ENCODE measurements around the gene AUTS2. TPM values are rescaled to one million over a fixed set of nuclear protein-coding genes. Genes with fewer than 3 reads are reported as not detected.

AUTS2 gene
- total and polyA plus RNA-seq, 10 of the 15 experiments (the other 5 are each of a cell fraction or from before 2014, with no cell fraction given) = 6.4 to 55.6 (median 21.6) TPM

DNA sequence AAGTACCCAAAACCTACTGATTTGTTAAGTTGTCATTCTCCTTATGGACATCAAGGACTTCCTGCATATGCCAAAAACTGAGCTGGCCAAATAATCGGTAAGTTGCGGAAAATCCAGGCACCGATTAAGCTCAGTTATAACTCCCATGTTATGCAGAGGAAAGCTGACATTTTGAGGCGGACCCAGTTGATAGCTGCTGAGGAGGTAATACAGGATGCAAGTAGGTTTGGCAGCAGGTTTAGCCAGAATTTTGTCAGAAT lies 808.6 kb downstream of the AUTS2 start:
- intact Hi-C loops (cut with micrococcal nuclease; ENCODE audit: unreplicated experiment) (no loop called here), in situ Hi-C loops (cut with MboI) (no loop called here)
- no peak overlapping the region for H3K4me2 ChIP-seq (ENCODE audit: control insufficient read depth, insufficient read depth)
- H3K4me1 ChIP-seq (ENCODE audit: control insufficient read depth, insufficient read depth, low read length) = no peaks in the 10 kb centered on the region; the same call in 1 of the 2 replicates
- no peaks in the 10 kb centered on the region for H3K79me2 ChIP-seq (ENCODE audit: control insufficient read depth, insufficient read depth, low read length)
- H3K9me3 ChIP-seq (replicated peaks; ENCODE audit: control insufficient read depth, insufficient read depth, low read length) = no peaks in the 10 kb centered on the region
- no peak overlapping the region for H3K4me3 ChIP-seq
- no peaks in the 10 kb centered on the region for H4K20me1 ChIP-seq (ENCODE audit: control insufficient read depth, insufficient read depth)
- TF ChIP-seq, protein P1, sequence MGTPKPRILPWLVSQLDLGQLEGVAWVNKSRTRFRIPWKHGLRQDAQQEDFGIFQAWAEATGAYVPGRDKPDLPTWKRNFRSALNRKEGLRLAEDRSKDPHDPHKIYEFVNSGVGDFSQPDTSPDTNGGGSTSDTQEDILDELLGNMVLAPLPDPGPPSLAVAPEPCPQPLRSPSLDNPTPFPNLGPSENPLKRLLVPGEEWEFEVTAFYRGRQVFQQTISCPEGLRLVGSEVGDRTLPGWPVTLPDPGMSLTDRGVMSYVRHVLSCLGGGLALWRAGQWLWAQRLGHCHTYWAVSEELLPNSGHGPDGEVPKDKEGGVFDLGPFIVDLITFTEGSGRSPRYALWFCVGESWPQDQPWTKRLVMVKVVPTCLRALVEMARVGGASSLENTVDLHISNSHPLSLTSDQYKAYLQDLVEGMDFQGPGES (IDR thresholded peaks at IDR 0.05) = no peak
- no TSS peak for BruUV-seq (replicated peaks)
- no peak overlapping the region for H3K9ac ChIP-seq (ENCODE audit: control insufficient read depth, insufficient read depth, low read length)
- H3K27ac ChIP-seq (ENCODE audit: control insufficient read depth, insufficient read depth) = no peak overlapping the region
- ChIA-PET SMC1A (ENCODE audit: uncharacterized antibody, unreplicated experiment) (interaction anchor here (0.7 kb wide), 1 partner anchor 21 kb away, joined by 3 read pairs; no protein-coding TSS in a partner anchor), POLR2A (no interaction called here), RAD21 (ENCODE audit: unreplicated experiment) (no interaction called here), CTCF (interaction anchor here (0.6 kb wide), 1 partner anchor 18 kb away, joined by 3 read pairs; no protein-coding TSS in a partner anchor)
- FAIRE-seq = no peak
- H3K27me3 ChIP-seq (replicated peaks in 1 of 2; ENCODE audit: control insufficient read depth in 2 of 2, insufficient read depth in 2 of 2, low read length in 1 of 2) = no peaks in the 10 kb centered on the region
- no peak for DNase-seq (ENCODE audit: low read depth, low spot score)
- no peak for ATAC-seq
- no peaks in the 10 kb centered on the region; a peak in 1 of 4 replicates for H3K36me3 ChIP-seq (ENCODE audit: control insufficient read depth in 2 of 2, insufficient read depth in 2 of 2, low read length in 1 of 2)
- WGBS (ENCODE audit: insufficient coverage, insufficient replicate concordance, low lambda C conversion rate, missing lambda C conversion rate) = 51% methylated on average over 4 of the region's 4 CpGs
- no peak overlapping the region for H2AFZ ChIP-seq (ENCODE audit: control insufficient read depth, low read depth, low read length)

DNA sequence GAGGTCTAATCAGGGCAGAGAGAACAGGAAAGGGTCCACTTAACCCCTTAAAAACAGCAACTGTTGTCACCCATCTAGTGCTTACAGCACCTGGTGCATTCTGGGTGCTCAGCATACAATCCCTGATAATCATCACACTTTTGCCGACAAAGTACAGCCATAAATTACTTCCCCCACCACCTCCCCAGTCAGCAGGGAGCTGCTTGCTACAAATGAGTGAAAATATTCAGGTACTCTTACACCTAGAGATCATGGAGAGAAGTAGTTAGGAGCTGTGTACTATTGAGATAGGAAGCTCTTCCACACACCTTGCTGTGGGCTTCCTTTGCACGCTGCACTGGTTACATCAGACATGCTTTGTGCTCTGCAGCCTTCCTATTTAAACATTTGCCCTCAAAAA lies 810.2 kb downstream of the AUTS2 start:
- Histone ChIP-seq H3K9ac (ENCODE audit: control insufficient read depth, insufficient read depth, low read length) (no peak overlapping the region), H3K27ac (ENCODE audit: control insufficient read depth, insufficient read depth) (no peak overlapping the region), H3K9me3 (replicated peaks; ENCODE audit: control insufficient read depth, insufficient read depth, low read length) (no peaks in the 10 kb centered on the region), H3K4me3 (no peak overlapping the region), H3K36me3 (ENCODE audit: control insufficient read depth in 2 of 2, insufficient read depth in 2 of 2, low read length in 1 of 2) (no peaks in the 10 kb centered on the region; a peak in 2 of 4 replicates), H3K27me3 (replicated peaks in 1 of 2; ENCODE audit: control insufficient read depth in 2 of 2, insufficient read depth in 2 of 2, low read length in 1 of 2) (no peaks in the 10 kb centered on the region), H3K4me2 (ENCODE audit: control insufficient read depth, insufficient read depth) (no peak overlapping the region), H3K79me2 (ENCODE audit: control insufficient read depth, insufficient read depth, low read length) (no peaks in the 10 kb centered on the region), H3K4me1 (ENCODE audit: control insufficient read depth, insufficient read depth, low read length) (no peaks in the 10 kb centered on the region; the same call in 1 of the 2 replicates), H4K20me1 (ENCODE audit: control insufficient read depth, insufficient read depth) (no peaks in the 10 kb centered on the region), H2AFZ (ENCODE audit: control insufficient read depth, low read depth, low read length) (no peak overlapping the region)
- FAIRE-seq (no peak), ATAC-seq (no peak), DNase-seq (ENCODE audit: low read depth, low spot score) (no peak)
- BruUV-seq (replicated peaks) = no TSS peak
- TF ChIP-seq KAT2A (conservative IDR thresholded peaks at IDR 0.05; ENCODE audit: control insufficient read depth, low read depth, low read length) (no peak), ZBTB11 (CRISPR knock-in tag; IDR thresholded peaks at IDR 0.05) (no peak), YBX1 (IDR thresholded peaks at IDR 0.05) (no peak)
- ChIA-PET CTCF (no interaction called here), SMC1A (ENCODE audit: uncharacterized antibody, unreplicated experiment) (interaction anchor here (1.3 kb wide), 1 partner anchor 290 kb away, joined by 3 read pairs; no protein-coding TSS in a partner anchor), POLR2A (no interaction called here), RAD21 (ENCODE audit: unreplicated experiment) (no interaction called here)
- in situ Hi-C loops (cut with MboI) = no loop called here
- WGBS (ENCODE audit: insufficient coverage, insufficient replicate concordance, low lambda C conversion rate, missing lambda C conversion rate) = 0% methylated on average over 2 of the region's 2 CpGs
- intact Hi-C loops (cut with micrococcal nuclease; ENCODE audit: unreplicated experiment) = no loop called here

Data from GM12878 (cell line).